Muscle layer of colon (tissue), 2 donors: ENCODE measurements around the gene CERCAM.
"Not testable (repeated sequence)": the region's sequence is repeated elsewhere in the genome, so short reads cannot be mapped to it uniquely, and the experiment has no call there.

Source experiments
- H3K27ac ChIP-seq: one replicate; pipeline ENCODE4 v1.7.0; 2013; ENCODE audit warnings: low read depth, mild to moderate bottlenecking, low read length, moderate library complexity
- H3K27me3 ChIP-seq, 2 donors: one replicate each; pipeline ENCODE4 v1.7.0; 2013; ENCODE audit warnings: low read length in 2 of 2, mild to moderate bottlenecking in 2 of 2; ENCODE audit not compliant: insufficient read depth in 2 of 2, control insufficient read depth in 1 of 2
- H3K36me3 ChIP-seq: one replicate; pipeline ENCODE4 v1.7.0; 2013; ENCODE audit warnings: mild to moderate bottlenecking, low read length; ENCODE audit not compliant: insufficient read depth
- H3K4me1 ChIP-seq: one replicate; pipeline ENCODE4 v1.7.0; 2013; ENCODE audit warnings: mild to moderate bottlenecking, low read length; ENCODE audit not compliant: insufficient read depth
- H3K4me3 ChIP-seq, 2 donors: one replicate each; pipeline ENCODE4 v1.7.0; 2013; ENCODE audit warnings: low read length in 2 of 2, low read depth in 1 of 2, mild to moderate bottlenecking in 1 of 2, moderate library complexity in 1 of 2
- H3K9ac ChIP-seq: one replicate; pipeline ENCODE4 v1.7.0; 2013; ENCODE audit warnings: low read length
- H3K9me3 ChIP-seq: one replicate; pipeline ENCODE4 v1.7.0; 2013; ENCODE audit warnings: mild to moderate bottlenecking, low read length
- donor health status: abdominal sarcoma.
- donor health status: Adenocarcinoma of cecum.

Gene CERCAM

GRCh38 chr9:128442150-128442549, 21.5 kb downstream of the CERCAM start:
- Histone ChIP-seq H3K27ac (no peak overlapping the region), H3K9me3 (no peaks in the 10 kb centered on the region), H3K27me3 (no peaks in the 10 kb centered on the region), H3K4me3 (no peak overlapping the region), H3K9ac (no peak overlapping the region), H3K4me1 (no peaks in the 10 kb centered on the region), H3K36me3 (no peaks in the 10 kb centered on the region)

- not testable (repeated sequence) for H3K27ac ChIP-seq, H3K27me3 ChIP-seq, H3K9ac ChIP-seq, H3K36me3 ChIP-seq, H3K4me1 ChIP-seq, H3K4me3 ChIP-seq, H3K9me3 ChIP-seq
Measured at GRCh38 chr9:128446505-128446904, 25.8 kb downstream of the CERCAM start.

GRCh38 chr9:128448746-128449145, 28.1 kb downstream of the CERCAM start:
- Histone ChIP-seq H3K4me3 (no peak overlapping the region), H3K36me3 (no peaks in the 10 kb centered on the region), H3K27ac (no peak overlapping the region), H3K4me1 (no peaks in the 10 kb centered on the region), H3K27me3 (no peaks in the 10 kb centered on the region), H3K9me3 (no peaks in the 10 kb centered on the region), H3K9ac (no peak overlapping the region)

- Histone ChIP-seq H3K9ac (no peak overlapping the region), H3K9me3 (no peaks in the 10 kb centered on the region), H3K27ac (no peak overlapping the region), H3K27me3 (no peaks in the 10 kb centered on the region), H3K4me1 (peaks cover 7% of the 10 kb centered on the region), H3K4me3 (no peak overlapping the region), H3K36me3 (peaks cover 7% of the 10 kb centered on the region)
Measured at GRCh38 chr9:128454991-128455390, 34.3 kb downstream of the CERCAM start.

- Histone ChIP-seq H3K4me3 (peak within 1 kb of the TSS; percentile 47 to 84), H3K36me3 (peaks cover 18% of the 10 kb centered on the region), H3K9ac (peak within 1 kb of the TSS; percentile 49), H3K27me3 (no peaks in the 10 kb centered on the region), H3K27ac (peak within 1 kb of the TSS; percentile 73), H3K4me1 (peaks cover 7% of the 10 kb centered on the region), H3K9me3 (no peaks in the 10 kb centered on the region)
Measured at GRCh38 chr9:128455849-128456612, 35.4 kb downstream of the CERCAM start, which contains the start of gene ODF2. Gene ODF2 (plus strand): TSS chr9:128456006. CDS start chr9:128456092, 86 bp downstream.

- no peaks in the 10 kb centered on the region for H3K9me3 ChIP-seq
- H3K4me1 ChIP-seq = peaks cover 7% of the 10 kb centered on the region
- no peaks in the 10 kb centered on the region for H3K27me3 ChIP-seq
- peaks cover 19% of the 10 kb centered on the region for H3K36me3 ChIP-seq
- peak overlapping the region; percentile 49 for H3K9ac ChIP-seq
- peak overlapping the region; percentile 73 for H3K27ac ChIP-seq
- peak overlapping the region; percentile 47 to 84 for H3K4me3 ChIP-seq
Measured at GRCh38 chr9:128456613-128457061, 36.0 kb downstream of the CERCAM start.

- H3K9ac ChIP-seq = no peak overlapping the region
Measured at GRCh38 chr9:128457207-128457606, 36.5 kb downstream of the CERCAM start.

GRCh38 chr9:128459011-128459410, 38.4 kb downstream of the CERCAM start:
- H3K27me3 ChIP-seq = no peaks in the 10 kb centered on the region
- H3K4me1 ChIP-seq = peaks cover 7% of the 10 kb centered on the region
- no peak overlapping the region for H3K27ac ChIP-seq

More at GRCh38 chr9:128457207-128457606, 36.5 kb downstream of the CERCAM start:
- Histone ChIP-seq H3K9me3 (no peaks in the 10 kb centered on the region), H3K27ac (no peak overlapping the region), H3K4me1 (peaks cover 7% of the 10 kb centered on the region), H3K27me3 (no peaks in the 10 kb centered on the region), H3K36me3 (peaks cover 19% of the 10 kb centered on the region), H3K4me3 (peak overlapping the region; percentile 47 to 84)

GRCh38 chr9:128469070-128469469, 48.4 kb downstream of the CERCAM start:
- H3K9me3 ChIP-seq = no peaks in the 10 kb centered on the region
- no peaks in the 10 kb centered on the region for H3K27me3 ChIP-seq
- no peak overlapping the region for H3K9ac ChIP-seq
- no peak overlapping the region for H3K4me3 ChIP-seq
- no peak overlapping the region for H3K27ac ChIP-seq
- H3K36me3 ChIP-seq = peaks cover 9% of the 10 kb centered on the region
- no peaks in the 10 kb centered on the region for H3K4me1 ChIP-seq

More at GRCh38 chr9:128459011-128459410, 38.4 kb downstream of the CERCAM start:
- Histone ChIP-seq H3K4me3 (no peak overlapping the region), H3K9me3 (no peaks in the 10 kb centered on the region), H3K9ac (no peak overlapping the region), H3K36me3 (peaks cover 26% of the 10 kb centered on the region)

- peaks cover 14% of the 10 kb centered on the region for H3K36me3 ChIP-seq
- no peaks in the 10 kb centered on the region for H3K4me1 ChIP-seq
- H3K4me3 ChIP-seq = no peak overlapping the region
- no peak overlapping the region for H3K27ac ChIP-seq
- H3K27me3 ChIP-seq = no peaks in the 10 kb centered on the region
- H3K9me3 ChIP-seq = no peaks in the 10 kb centered on the region
- H3K9ac ChIP-seq = no peak overlapping the region
Measured at GRCh38 chr9:128470560-128470959, 49.9 kb downstream of the CERCAM start.

GRCh38 chr9:128473104-128473503, 52.4 kb downstream of the CERCAM start:
- Histone ChIP-seq H3K27ac (no peak overlapping the region), H3K36me3 (peaks cover 14% of the 10 kb centered on the region), H3K9me3 (no peaks in the 10 kb centered on the region), H3K4me1 (no peaks in the 10 kb centered on the region), H3K27me3 (no peaks in the 10 kb centered on the region), H3K9ac (no peak overlapping the region), H3K4me3 (no peak overlapping the region)

GRCh38 chr9:128475867-128476266, 55.2 kb downstream of the CERCAM start:
- Histone ChIP-seq H3K9me3 (no peaks in the 10 kb centered on the region), H3K27ac (no peak overlapping the region), H3K4me3 (no peak overlapping the region), H3K9ac (no peak overlapping the region), H3K36me3 (peaks cover 14% of the 10 kb centered on the region), H3K27me3 (no peaks in the 10 kb centered on the region), H3K4me1 (no peaks in the 10 kb centered on the region)
